WTC11 (cell line): ENCODE data around the gene FCER1G.
"Not testable (repeated sequence)": the region's sequence is repeated elsewhere in the genome, so short reads cannot be mapped to it uniquely, and the experiment has no call there.

Source experiments
- ATF2 ChIP-seq: sonication (generic); formaldehyde crosslinking; IDR thresholded peaks from 2 replicates; pipeline ENCODE4 v1.8.1; 2022; ENCODE audit warnings: low read depth, missing genetic modification reagents, borderline replicate concordance
- GRHL2 ChIP-seq: fragments of 250-450 bp; sonication (Bioruptor Pico); IDR thresholded peaks from 2 replicates; pipeline ENCODE4 v1.8.0; 2022; ENCODE audit warnings: mild to moderate bottlenecking, moderate library complexity; ENCODE audit not compliant: insufficient replicate concordance, severe bottlenecking
- IRF2 ChIP-seq: sonication (generic); formaldehyde crosslinking; IDR thresholded peaks from 2 replicates; pipeline ENCODE4 v1.8.0; 2022; ENCODE audit warnings: low read depth, missing genetic modification reagents, borderline replicate concordance
- NFE2L1 ChIP-seq: sonication (generic); formaldehyde crosslinking; IDR thresholded peaks from 2 replicates; pipeline ENCODE4 v1.8.1; 2023; ENCODE audit warnings: missing genetic modification reagents
- NFYB ChIP-seq: sonication (generic); formaldehyde crosslinking; conservative IDR thresholded peaks from 2 replicates; pipeline ENCODE4 v1.8.0; 2022; ENCODE audit warnings: low read depth, missing genetic modification reagents
- ZNF121 ChIP-seq: sonication (generic); formaldehyde crosslinking; IDR thresholded peaks from 2 replicates; pipeline ENCODE4 v1.8.0; 2023; ENCODE audit warnings: missing genetic modification reagents
- TF ChIP-seq, protein P1 (sequence below): sonication (generic); formaldehyde crosslinking; IDR thresholded peaks from 2 replicates; pipeline ENCODE4 v1.8.0; 2023; ENCODE audit warnings: missing genetic modification reagents, mild to moderate bottlenecking, borderline replicate concordance
- TF ChIP-seq, protein P2 (sequence below): fragments of 200-600 bp; IDR thresholded peaks from 2 replicates; pipeline ENCODE4 v1.8.0; 2022; ENCODE audit warnings: antibody characterized with exemption

GRCh38 chr1:161257109-161257508 lies 42.0 kb downstream of the FCER1G start:
- TF ChIP-seq IRF2 (CRISPR knock-in tag); ATF2 (CRISPR knock-in tag); ZNF121; NFYB; GRHL2 (CRISPR knock-in tag); NFE2L1: not testable (repeated sequence)
- TF ChIP-seq, protein P1, sequence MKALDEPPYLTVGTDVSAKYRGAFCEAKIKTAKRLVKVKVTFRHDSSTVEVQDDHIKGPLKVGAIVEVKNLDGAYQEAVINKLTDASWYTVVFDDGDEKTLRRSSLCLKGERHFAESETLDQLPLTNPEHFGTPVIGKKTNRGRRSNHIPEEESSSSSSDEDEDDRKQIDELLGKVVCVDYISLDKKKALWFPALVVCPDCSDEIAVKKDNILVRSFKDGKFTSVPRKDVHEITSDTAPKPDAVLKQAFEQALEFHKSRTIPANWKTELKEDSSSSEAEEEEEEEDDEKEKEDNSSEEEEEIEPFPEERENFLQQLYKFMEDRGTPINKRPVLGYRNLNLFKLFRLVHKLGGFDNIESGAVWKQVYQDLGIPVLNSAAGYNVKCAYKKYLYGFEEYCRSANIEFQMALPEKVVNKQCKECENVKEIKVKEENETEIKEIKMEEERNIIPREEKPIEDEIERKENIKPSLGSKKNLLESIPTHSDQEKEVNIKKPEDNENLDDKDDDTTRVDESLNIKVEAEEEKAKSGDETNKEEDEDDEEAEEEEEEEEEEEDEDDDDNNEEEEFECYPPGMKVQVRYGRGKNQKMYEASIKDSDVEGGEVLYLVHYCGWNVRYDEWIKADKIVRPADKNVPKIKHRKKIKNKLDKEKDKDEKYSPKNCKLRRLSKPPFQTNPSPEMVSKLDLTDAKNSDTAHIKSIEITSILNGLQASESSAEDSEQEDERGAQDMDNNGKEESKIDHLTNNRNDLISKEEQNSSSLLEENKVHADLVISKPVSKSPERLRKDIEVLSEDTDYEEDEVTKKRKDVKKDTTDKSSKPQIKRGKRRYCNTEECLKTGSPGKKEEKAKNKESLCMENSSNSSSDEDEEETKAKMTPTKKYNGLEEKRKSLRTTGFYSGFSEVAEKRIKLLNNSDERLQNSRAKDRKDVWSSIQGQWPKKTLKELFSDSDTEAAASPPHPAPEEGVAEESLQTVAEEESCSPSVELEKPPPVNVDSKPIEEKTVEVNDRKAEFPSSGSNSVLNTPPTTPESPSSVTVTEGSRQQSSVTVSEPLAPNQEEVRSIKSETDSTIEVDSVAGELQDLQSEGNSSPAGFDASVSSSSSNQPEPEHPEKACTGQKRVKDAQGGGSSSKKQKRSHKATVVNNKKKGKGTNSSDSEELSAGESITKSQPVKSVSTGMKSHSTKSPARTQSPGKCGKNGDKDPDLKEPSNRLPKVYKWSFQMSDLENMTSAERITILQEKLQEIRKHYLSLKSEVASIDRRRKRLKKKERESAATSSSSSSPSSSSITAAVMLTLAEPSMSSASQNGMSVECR (CRISPR knock-in tag) = not testable (repeated sequence)
- TF ChIP-seq, protein P2, sequence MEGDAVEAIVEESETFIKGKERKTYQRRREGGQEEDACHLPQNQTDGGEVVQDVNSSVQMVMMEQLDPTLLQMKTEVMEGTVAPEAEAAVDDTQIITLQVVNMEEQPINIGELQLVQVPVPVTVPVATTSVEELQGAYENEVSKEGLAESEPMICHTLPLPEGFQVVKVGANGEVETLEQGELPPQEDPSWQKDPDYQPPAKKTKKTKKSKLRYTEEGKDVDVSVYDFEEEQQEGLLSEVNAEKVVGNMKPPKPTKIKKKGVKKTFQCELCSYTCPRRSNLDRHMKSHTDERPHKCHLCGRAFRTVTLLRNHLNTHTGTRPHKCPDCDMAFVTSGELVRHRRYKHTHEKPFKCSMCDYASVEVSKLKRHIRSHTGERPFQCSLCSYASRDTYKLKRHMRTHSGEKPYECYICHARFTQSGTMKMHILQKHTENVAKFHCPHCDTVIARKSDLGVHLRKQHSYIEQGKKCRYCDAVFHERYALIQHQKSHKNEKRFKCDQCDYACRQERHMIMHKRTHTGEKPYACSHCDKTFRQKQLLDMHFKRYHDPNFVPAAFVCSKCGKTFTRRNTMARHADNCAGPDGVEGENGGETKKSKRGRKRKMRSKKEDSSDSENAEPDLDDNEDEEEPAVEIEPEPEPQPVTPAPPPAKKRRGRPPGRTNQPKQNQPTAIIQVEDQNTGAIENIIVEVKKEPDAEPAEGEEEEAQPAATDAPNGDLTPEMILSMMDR = not testable (repeated sequence)
